Neural crest cell (in vitro differentiated cells): Measurements from ENCODE around the gene PLCL2. TPM values are rescaled to one million over a fixed set of nuclear protein-coding genes. Genes with fewer than 3 reads are reported as not detected.

ENCODE experiments used
- DNase-seq: peaks from one replicate; pipeline ENCODE4 v3.0.0; 2021; ENCODE audit warnings: low read depth, mixed read lengths, low spot score
- H3K27ac Mint-ChIP-seq: one replicate; pipeline ENCODE4 v1.8.0; 2021; ENCODE audit warnings: mild to moderate bottlenecking, mixed read lengths; ENCODE audit not compliant: unreplicated experiment
- H3K27me3 Mint-ChIP-seq: 2 replicates; pipeline ENCODE4 v1.8.0; 2021; ENCODE audit warnings: low read depth, mild to moderate bottlenecking, mixed read lengths
- H3K36me3 Mint-ChIP-seq: 2 replicates; pipeline ENCODE4 v1.8.0; 2021; ENCODE audit warnings: low read depth, mild to moderate bottlenecking, mixed read lengths
- H3K4me1 Mint-ChIP-seq: 2 replicates; pipeline ENCODE4 v1.8.0; 2021; ENCODE audit warnings: mixed read lengths
- H3K4me3 Mint-ChIP-seq: one replicate; pipeline ENCODE4 v1.8.0; 2021; ENCODE audit warnings: mild to moderate bottlenecking, mixed read lengths
- H3K9me3 Mint-ChIP-seq: 2 replicates; pipeline ENCODE4 v1.8.0; 2021; ENCODE audit warnings: mixed read lengths
- total RNA-seq: library from RNA; stranded (reverse); gene quantifications from 2 replicates; pipeline ENCODE4 v1.2.1, GENCODE V29; 2021
- TF ChIP-seq, protein P1 (sequence below): fragments of 200-600 bp; sonication (generic); conservative IDR thresholded peaks from 2 replicates; pipeline ENCODE4 v1.5.0; 2021; ENCODE audit warnings: antibody characterized with exemption, mild to moderate bottlenecking

Gene PLCL2
- total RNA-seq, 1 donor from 2014 or later, result 10.5 TPM

GRCh38 chr3:16940769-16941700 is 56.3 kb downstream of the PLCL2 start:
- Mint-ChIP-seq H3K9me3 (no peaks in the 10 kb centered on the region), H3K36me3 (no peaks in the 10 kb centered on the region), H3K27me3 (no peaks in the 10 kb centered on the region), H3K4me3 (no peak overlapping the region), H3K4me1 (peaks cover 27% of the 10 kb centered on the region), H3K27ac (peak overlapping the region; percentile 14)
- DNase-seq, result no peak
- TF ChIP-seq, protein P1, sequence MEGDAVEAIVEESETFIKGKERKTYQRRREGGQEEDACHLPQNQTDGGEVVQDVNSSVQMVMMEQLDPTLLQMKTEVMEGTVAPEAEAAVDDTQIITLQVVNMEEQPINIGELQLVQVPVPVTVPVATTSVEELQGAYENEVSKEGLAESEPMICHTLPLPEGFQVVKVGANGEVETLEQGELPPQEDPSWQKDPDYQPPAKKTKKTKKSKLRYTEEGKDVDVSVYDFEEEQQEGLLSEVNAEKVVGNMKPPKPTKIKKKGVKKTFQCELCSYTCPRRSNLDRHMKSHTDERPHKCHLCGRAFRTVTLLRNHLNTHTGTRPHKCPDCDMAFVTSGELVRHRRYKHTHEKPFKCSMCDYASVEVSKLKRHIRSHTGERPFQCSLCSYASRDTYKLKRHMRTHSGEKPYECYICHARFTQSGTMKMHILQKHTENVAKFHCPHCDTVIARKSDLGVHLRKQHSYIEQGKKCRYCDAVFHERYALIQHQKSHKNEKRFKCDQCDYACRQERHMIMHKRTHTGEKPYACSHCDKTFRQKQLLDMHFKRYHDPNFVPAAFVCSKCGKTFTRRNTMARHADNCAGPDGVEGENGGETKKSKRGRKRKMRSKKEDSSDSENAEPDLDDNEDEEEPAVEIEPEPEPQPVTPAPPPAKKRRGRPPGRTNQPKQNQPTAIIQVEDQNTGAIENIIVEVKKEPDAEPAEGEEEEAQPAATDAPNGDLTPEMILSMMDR, result no peak

GRCh38 chr3:16942955-16943354 is 58.2 kb downstream of the PLCL2 start:
- Mint-ChIP-seq H3K4me1 (peaks cover 27% of the 10 kb centered on the region), H3K27ac (no peak overlapping the region), H3K36me3 (no peaks in the 10 kb centered on the region), H3K9me3 (no peaks in the 10 kb centered on the region), H3K27me3 (no peaks in the 10 kb centered on the region), H3K4me3 (no peak overlapping the region)
- TF ChIP-seq, protein P1, result no peak
- no peak for DNase-seq

GRCh38 chr3:16943857-16944256 is 59.1 kb downstream of the PLCL2 start:
- H3K36me3 Mint-ChIP-seq, result no peaks in the 10 kb centered on the region
- H3K9me3 Mint-ChIP-seq, result no peaks in the 10 kb centered on the region
- no peaks in the 10 kb centered on the region for H3K27me3 Mint-ChIP-seq
- H3K27ac Mint-ChIP-seq, result no peak overlapping the region
- TF ChIP-seq, protein P1, result no peak
- H3K4me1 Mint-ChIP-seq, result peaks cover 27% of the 10 kb centered on the region
- H3K4me3 Mint-ChIP-seq, result no peak overlapping the region
- DNase-seq, result no peak

DNA sequence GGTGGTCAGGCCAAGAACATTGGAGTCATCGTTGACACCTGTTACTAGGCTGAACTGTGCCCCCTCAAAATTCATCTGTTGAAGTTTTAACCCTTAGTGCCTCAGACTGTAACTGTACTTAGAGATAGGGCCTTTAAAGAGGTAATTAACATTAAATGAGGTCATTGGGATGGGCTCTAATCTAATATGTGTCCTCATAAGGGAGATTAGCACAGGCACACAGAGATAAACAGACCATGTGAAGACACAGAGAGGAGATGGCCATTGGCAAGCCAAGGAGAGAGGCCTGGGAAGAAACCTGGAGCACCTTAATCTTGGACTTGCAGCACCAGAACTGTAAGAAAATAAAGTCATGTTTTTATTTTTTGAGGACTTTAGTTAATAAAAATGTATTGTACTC is 59.6 kb downstream of the PLCL2 start:
- no peak overlapping the region for H3K4me3 Mint-ChIP-seq
- DNase-seq, result no peak
- TF ChIP-seq, protein P1, result no peak
- H3K27me3 Mint-ChIP-seq, result no peaks in the 10 kb centered on the region
- H3K36me3 Mint-ChIP-seq, result no peaks in the 10 kb centered on the region
- peaks cover 27% of the 10 kb centered on the region for H3K4me1 Mint-ChIP-seq
- no peaks in the 10 kb centered on the region for H3K9me3 Mint-ChIP-seq
- H3K27ac Mint-ChIP-seq, result no peak overlapping the region

DNA sequence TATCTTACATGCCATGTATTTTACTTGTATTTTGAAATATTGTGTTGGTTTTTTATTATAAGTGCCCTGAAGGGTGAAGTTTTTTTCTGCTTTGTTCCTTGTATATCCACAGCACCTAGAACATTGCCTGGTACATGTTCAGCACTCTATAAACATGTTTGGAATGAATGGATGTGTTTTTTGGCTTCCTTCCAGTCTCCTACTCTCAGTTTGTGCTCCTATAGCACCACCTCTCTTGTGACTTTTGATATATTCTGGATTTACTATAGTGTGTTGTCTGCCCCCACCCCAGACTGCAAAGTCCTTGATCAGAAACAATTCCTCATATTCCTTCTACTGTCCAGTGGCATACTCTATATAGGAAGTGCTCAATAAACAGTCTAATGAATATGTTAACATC is 60.6 kb downstream of the PLCL2 start:
- TF ChIP-seq, protein P1, result no peak
- peaks cover 20% of the 10 kb centered on the region for H3K4me1 Mint-ChIP-seq
- no peak overlapping the region for H3K27ac Mint-ChIP-seq
- no peak overlapping the region for H3K4me3 Mint-ChIP-seq
- H3K27me3 Mint-ChIP-seq, result no peaks in the 10 kb centered on the region
- H3K9me3 Mint-ChIP-seq, result no peaks in the 10 kb centered on the region
- DNase-seq, result no peak
- no peaks in the 10 kb centered on the region for H3K36me3 Mint-ChIP-seq
